ENCODE measurements around the gene LRFN3.
"Not testable (repeated sequence)": the region's sequence is repeated elsewhere in the genome, so short reads cannot be mapped to it uniquely, and the experiment has no call there.

Gene LRFN3

DNA sequence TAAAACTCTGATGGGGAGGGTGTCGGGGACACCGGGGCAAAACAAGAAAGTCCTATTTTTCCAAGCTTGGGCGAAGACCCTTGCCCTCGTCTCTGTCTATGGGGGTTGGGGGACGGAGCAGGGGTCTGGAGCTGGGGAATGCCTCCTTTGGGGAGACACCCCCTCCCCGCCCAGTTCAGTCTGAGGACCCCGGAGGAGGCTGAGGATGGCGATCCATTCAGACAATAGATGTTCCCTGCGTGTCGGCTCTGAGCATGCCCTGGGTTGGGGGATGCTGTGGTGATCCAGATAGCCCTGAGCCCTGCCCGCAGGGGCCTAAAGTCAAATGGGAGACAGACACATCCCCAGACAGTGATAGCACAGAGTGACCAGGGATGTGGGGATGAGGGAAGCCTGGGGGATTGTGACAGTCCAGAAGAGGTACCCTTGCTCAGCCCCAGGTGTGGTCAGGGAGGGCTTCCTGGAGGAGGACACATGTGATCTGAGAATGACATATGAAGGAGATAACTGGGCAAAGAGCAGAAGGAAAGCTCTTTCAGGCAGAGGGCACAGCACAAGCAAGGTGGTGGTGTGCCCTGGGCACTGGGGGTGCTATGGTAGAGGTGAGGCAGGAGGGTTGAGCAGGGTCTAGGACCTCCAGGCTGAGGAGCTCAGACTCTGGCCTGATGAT, 9.1 kb downstream of the LRFN3 start:
- TF ChIP-seq CTCF (IDR thresholded peaks at IDR 0.05) = no peak
- no peak overlapping the region for H3K27ac ChIP-seq
- no peak overlapping the region for H3K4me3 ChIP-seq
- DNase-seq (ENCODE audit: low spot score) = no peak

GRCh38 chr19:35946203-35946602, 10.0 kb downstream of the LRFN3 start:
- no peak overlapping the region for H3K27ac ChIP-seq
- TF ChIP-seq CTCF (IDR thresholded peaks at IDR 0.05) = no peak
- H3K4me3 ChIP-seq = no peak overlapping the region
- no peak for DNase-seq (ENCODE audit: low spot score)

- Histone ChIP-seq H3K4me3 (no peak overlapping the region), H3K27ac (no peak overlapping the region)
- no peak for DNase-seq (ENCODE audit: low spot score)
- TF ChIP-seq CTCF (IDR thresholded peaks at IDR 0.05) = no peak
Observed at GRCh38 chr19:35949131-35949530, 13.0 kb downstream of the LRFN3 start.

DNA sequence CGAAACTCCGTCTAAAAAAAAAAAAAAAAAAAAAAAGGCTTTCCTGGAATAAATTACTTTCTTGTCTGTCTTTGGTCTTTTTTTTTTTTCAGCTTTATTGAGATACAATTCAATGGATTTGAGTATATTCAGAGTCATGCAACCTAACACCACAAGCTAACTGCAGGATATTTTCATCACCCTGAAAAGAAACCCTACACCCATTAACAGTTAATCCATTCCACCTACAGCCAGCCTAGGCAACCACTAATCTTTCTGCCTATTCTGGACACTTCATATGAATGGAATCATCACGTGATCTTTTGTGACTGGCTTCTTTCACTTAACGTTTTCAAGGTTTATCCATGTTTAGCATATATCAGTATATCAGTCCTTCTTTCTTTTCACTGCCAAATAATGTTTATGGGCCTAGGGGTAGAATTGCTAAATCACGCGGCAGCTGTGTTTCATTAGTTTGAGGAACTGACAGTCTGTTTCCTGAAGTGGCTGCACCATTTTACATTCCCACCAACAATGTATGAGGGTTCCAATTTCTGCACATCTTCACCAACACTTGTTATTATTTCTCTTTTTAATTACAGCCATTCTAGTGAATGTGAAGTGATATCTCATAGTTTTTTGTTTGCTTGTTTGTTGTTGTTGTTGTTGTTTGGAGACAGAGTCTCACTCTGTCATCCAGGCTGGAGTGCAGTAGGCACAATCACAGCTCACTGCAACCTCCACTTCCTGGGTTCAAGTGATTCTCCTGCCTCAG, 19.9 kb downstream of the LRFN3 start:
- no peak for TF ChIP-seq CTCF (IDR thresholded peaks at IDR 0.05)
- no peak overlapping the region for H3K27ac ChIP-seq
- no peak for DNase-seq (ENCODE audit: low spot score)
- H3K4me3 ChIP-seq = no peak overlapping the region

- DNase-seq (ENCODE audit: low spot score); H3K27ac ChIP-seq; H3K4me3 ChIP-seq: not testable (repeated sequence)
Observed at GRCh38 chr19:35957411-35957810, 21.2 kb downstream of the LRFN3 start.

DNA sequence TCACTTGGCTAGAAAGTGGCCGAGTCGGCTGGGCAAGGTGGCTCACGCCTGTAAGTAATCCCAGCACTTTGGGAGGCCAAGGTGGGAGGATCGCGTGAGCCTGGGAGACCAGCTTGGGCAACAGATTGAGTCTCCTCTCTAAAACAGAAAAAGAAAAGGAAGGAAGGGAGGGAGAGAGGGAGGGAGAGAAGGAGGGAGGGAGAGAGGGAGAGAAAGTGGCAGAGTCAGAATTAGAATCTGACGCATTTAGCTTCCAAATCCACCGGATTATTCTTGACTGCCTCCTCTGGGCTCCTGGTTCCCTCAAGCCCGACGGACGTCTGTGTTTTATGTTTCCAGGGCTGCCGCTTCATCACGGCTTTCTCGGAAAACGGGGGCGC, 22.5 kb downstream of the LRFN3 start:
- TF ChIP-seq CTCF (IDR thresholded peaks at IDR 0.05) = no peak
- no peak overlapping the region for H3K27ac ChIP-seq
- DNase-seq (ENCODE audit: low spot score) = no peak
- H3K4me3 ChIP-seq = peak overlapping the region; percentile 46

DNA sequence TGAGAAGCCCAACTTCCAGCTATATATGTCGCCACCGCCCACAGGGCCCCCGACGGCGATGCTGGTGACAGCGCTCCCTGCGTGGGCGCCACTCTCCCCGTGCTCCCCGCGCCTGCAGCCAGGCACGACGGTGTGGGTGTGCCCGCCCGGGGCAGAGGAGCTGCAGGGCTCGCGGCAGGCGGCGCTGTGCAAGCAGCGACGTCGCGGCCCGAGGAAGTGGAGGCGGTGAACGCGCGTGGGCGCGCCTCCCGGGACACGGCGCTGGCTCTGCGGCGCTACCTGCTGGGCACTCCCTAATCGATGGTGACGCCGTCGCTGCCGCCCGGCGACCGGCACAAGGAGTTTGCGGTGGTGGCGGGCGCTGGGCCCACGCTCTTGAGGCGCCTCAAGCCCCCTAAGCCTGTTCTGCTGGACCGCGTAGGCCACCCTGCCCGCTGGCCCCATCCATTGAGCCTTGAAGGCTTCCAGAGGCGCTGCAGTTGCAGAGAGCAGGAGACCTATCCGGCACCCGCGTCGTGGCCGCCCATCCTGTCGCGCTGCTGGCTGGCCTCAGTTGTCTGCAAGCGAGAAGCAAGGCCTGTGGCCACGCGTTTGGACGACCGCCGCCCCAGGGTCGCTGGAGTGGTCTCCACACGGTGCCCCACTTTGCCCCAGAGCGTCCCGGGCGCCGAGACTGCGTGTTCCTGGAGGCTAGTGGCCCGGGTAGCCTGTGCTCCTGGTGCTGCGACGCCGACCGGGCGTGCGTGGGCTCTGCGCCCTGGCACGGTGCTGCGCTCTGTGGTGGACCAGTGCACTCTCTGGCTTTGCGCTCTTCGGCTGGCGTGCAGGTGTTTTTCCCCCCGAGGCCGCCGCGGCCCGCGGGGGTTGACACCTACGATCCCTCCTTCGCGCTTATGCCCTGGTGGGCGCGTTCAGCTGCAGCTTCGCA, 23.1 kb downstream of the LRFN3 start:
- no peak for DNase-seq (ENCODE audit: low spot score)
- Histone ChIP-seq H3K27ac (no peak overlapping the region), H3K4me3 (peak overlapping the region; percentile 46)
- no peak for TF ChIP-seq CTCF (IDR thresholded peaks at IDR 0.05)
